Kidney (tissue), 14 donors: ENCODE data around the gene NCEH1. TPM values are rescaled to one million over a fixed set of nuclear protein-coding genes. Genes with fewer than 3 reads are reported as not detected.

ENCODE experiments used
- DNase-seq, 5 donors: peaks; one replicate each; pipeline ENCODE4 v3.0.0-alpha.2; 2013 to 2020
- FAIRE-seq: peaks from 2 replicates; lab custom pipeline; 2012; peaks lifted over from hg19 to GRCh38; lab: Jason Lieb, UNC
- H3K27ac ChIP-seq, 2 donors: one replicate each; pipeline ENCODE4 v1.7.0; 2013; ENCODE audit warnings: low read depth in 2 of 2, low read length in 2 of 2, inconsistent platforms in 1 of 2
- H3K27me3 ChIP-seq: one replicate; pipeline ENCODE4 v1.7.1; 2013; ENCODE audit warnings: low read length, inconsistent platforms; ENCODE audit not compliant: control insufficient read depth, insufficient read depth
- H3K36me3 ChIP-seq, 3 donors: one replicate each; pipeline versions ENCODE4 v1.7.0 to v1.7.1; 2013; ENCODE audit warnings: low read length in 3 of 3, control low read depth in 1 of 3, inconsistent platforms in 1 of 3; ENCODE audit not compliant: insufficient read depth in 3 of 3, control insufficient read depth in 2 of 3
- H3K4me1 ChIP-seq, 3 donors: one replicate each; pipeline versions ENCODE4 v1.7.0 to v1.7.1; 2013; ENCODE audit warnings: low read length in 3 of 3, inconsistent platforms in 1 of 3, low read depth in 1 of 3; ENCODE audit not compliant: control insufficient read depth in 2 of 3, insufficient read depth in 2 of 3
- H3K4me3 ChIP-seq, 3 donors: one replicate each; pipeline versions ENCODE4 v1.7.0 to v1.8.1; 2013; ENCODE audit warnings: low read length in 3 of 3, control low read depth in 1 of 3, inconsistent platforms in 1 of 3
- H3K9ac ChIP-seq, 3 donors: one replicate each; pipeline versions ENCODE4 v1.7.0 to v1.7.1; 2013; ENCODE audit warnings: low read length in 3 of 3, control low read depth in 1 of 3, inconsistent platforms in 1 of 3
- H3K9me3 ChIP-seq, 3 donors: one replicate each; pipeline versions ENCODE4 v1.7.0 to v1.7.1; 2013; ENCODE audit warnings: low read length in 3 of 3, control low read depth in 1 of 3, inconsistent platforms in 1 of 3; ENCODE audit not compliant: control insufficient read depth in 2 of 3, insufficient read depth in 1 of 3
- CTCF ChIP-seq: IDR thresholded peaks from 3 replicates; pipeline ENCODE4 v1.5.1; 2012; ENCODE audit warnings: mild to moderate bottlenecking, moderate library complexity, borderline replicate concordance; ENCODE audit not compliant: insufficient read depth; ENCODE audit errors: extremely low read depth
- intact Hi-C: fragments of 100-400 bp; cut with DNase I; formaldehyde crosslinking; loops from one replicate; pipeline ENCODE4 v1.11.1; 2022
- polyA plus RNA-seq: library from polyadenylated mRNA; stranded (reverse); fragments of 350-450 nt; fragmentation: Illumina TruSeq; extraction: RNeasy Lipid Tissue Mini Kit (QIAGEN cat#74804); gene quantifications from one replicate; pipeline ENCODE4 v1.2.3, GENCODE V29; 2014; ENCODE audit warnings: low read depth, low replicate concordance; ENCODE audit not compliant: insufficient read depth
- total RNA-seq: library from RNA; stranded (reverse); fragmentation: NEBNext Ultra II Directional; extraction: Animal tissue kit (Norgen Biotek cat#: 25700); gene quantifications from one replicate; pipeline ENCODE4 v1.2.1, GENCODE V29; 2021
- donor health status: control.
- donor health status: control.
- donor health status: control.
- donor health status: control.
- donor health status: control.
- donor health status: DM: yes; HTN: yes; CAD: no.
- donor health status: Normal renal cell carcinoma (clear cell type).

Gene NCEH1
- total and polyA plus RNA-seq, 2 donors from 2014 or later = 6.7 to 43.6 TPM

GRCh38 chr3:172622156-172622555 is 88.7 kb downstream of the NCEH1 start:
- H3K27ac ChIP-seq = no peak overlapping the region
- DNase-seq = no peak
- TF ChIP-seq CTCF = no peak
- H3K9ac ChIP-seq = no peak overlapping the region
- no peaks in the 10 kb centered on the region for H3K27me3 ChIP-seq
- intact Hi-C loops = no loop called here
- H3K36me3 ChIP-seq = no peaks in the 10 kb centered on the region
- no peak for FAIRE-seq
- no peaks in the 10 kb centered on the region for H3K4me1 ChIP-seq
- H3K9me3 ChIP-seq = no peaks in the 10 kb centered on the region
- H3K4me3 ChIP-seq = no peak overlapping the region

GRCh38 chr3:172617976-172618375 is 92.9 kb downstream of the NCEH1 start:
- no peak overlapping the region for H3K9ac ChIP-seq
- no peaks in the 10 kb centered on the region for H3K36me3 ChIP-seq
- intact Hi-C loops = no loop called here
- no peaks in the 10 kb centered on the region for H3K4me1 ChIP-seq
- H3K4me3 ChIP-seq = no peak overlapping the region
- no peak for TF ChIP-seq CTCF
- H3K9me3 ChIP-seq = no peaks in the 10 kb centered on the region
- no peak for FAIRE-seq
- no peaks in the 10 kb centered on the region for H3K27me3 ChIP-seq
- no peak for DNase-seq
- H3K27ac ChIP-seq = no peak overlapping the region

- TF ChIP-seq CTCF = no peak
- no peaks in the 10 kb centered on the region for H3K9me3 ChIP-seq
- no peaks in the 10 kb centered on the region for H3K27me3 ChIP-seq
- FAIRE-seq = no peak
- no peak overlapping the region for H3K9ac ChIP-seq
- no peak for DNase-seq
- intact Hi-C loops = no loop called here
- no peak overlapping the region for H3K27ac ChIP-seq
- H3K4me3 ChIP-seq = no peak overlapping the region
- no peaks in the 10 kb centered on the region for H3K4me1 ChIP-seq
- H3K36me3 ChIP-seq = no peaks in the 10 kb centered on the region
Measured at GRCh38 chr3:172617013-172617706, 93.7 kb downstream of the NCEH1 start.

GRCh38 chr3:172616031-172616461 is 94.8 kb downstream of the NCEH1 start:
- H3K36me3 ChIP-seq = no peaks in the 10 kb centered on the region
- peak overlapping the region in 1 of 3 donors; percentile 28 for H3K4me3 ChIP-seq
- intact Hi-C loops = no loop called here
- H3K4me1 ChIP-seq = no peaks in the 10 kb centered on the region
- DNase-seq (no peak), FAIRE-seq (no peak)
- H3K9ac ChIP-seq = no peak overlapping the region
- H3K27ac ChIP-seq = no peak overlapping the region
- no peaks in the 10 kb centered on the region for H3K27me3 ChIP-seq
- no peak for TF ChIP-seq CTCF
- no peaks in the 10 kb centered on the region for H3K9me3 ChIP-seq
